Heart left ventricle (tissue), 13 donors: ENCODE results near the gene EPB41L4B.

Experiments
- CTCF ChIP-seq, 12 donors: fragments of 200-600 bp; sonication (generic) in 4 of 12; IDR thresholded peaks; one replicate each; pipeline versions ENCODE4 v1.5.0 to v1.8.0; 2018 to 2022; ENCODE audit warnings: antibody characterized with exemption in 12 of 12, mild to moderate bottlenecking in 5 of 12
- POLR2A ChIP-seq, 2 donors: fragments of 450-650 bp; IDR thresholded peaks; one replicate each; pipeline ENCODE4 v1.6.1; 2017; ENCODE audit warnings: antibody characterized with exemption in 2 of 2, mild to moderate bottlenecking in 2 of 2, moderate library complexity in 2 of 2
- donor health status: ischemic (EF 13 %, LVEDD 7.1; RV severe dilation, severe dysfunction).
- donor health status: DM: no; HTN: yes; CAD: no.
- donor health status: DM: no; HTN: no; CAD: no.
- donor health status: ischemic (EF 25% LVEDD 6.9; RV normal size, moderate dysfunction).
- donor health status: ischemic (EF 25% LVEDD 5.7; RV mildly dilated, moderate dysfunction).
- donor health status: ischemic (EF 35%, LVEDD 5.7; RV mildly dilated, moderate dysfunction).
- donor health status: nonischemic (EF 11% LVEDD 7.7; RV severe dilation, severe dysfunction).
- donor health status: DM: yes; HTN: yes; CAD: no.
- donor health status: PGD.
- donor health status: ischemic (EF 29% LVEDD 5.4; RV normal size, mild dysfunction).
- donor health status: nonischemic (EF 23%, LVEDD 6.1; RV moderate dilation, normal function).

GRCh38 chr9:109325089-109325488 lies 4.2 kb upstream of the EPB41L4B start:
- no peak for TF ChIP-seq CTCF (IDR thresholded peaks at IDR 0.05)
- no peak for TF ChIP-seq POLR2A (IDR thresholded peaks at IDR 0.05)
